MM.1S (cell line): Measurements from ENCODE around the gene HIPK1.

Experiments used
- DNase-seq: peaks from one replicate; pipeline ENCODE4 v3.0.0-alpha.2; 2015
- H2AFZ ChIP-seq: fragments of 300-600 bp; sonication (generic); 2 replicates; pipeline ENCODE4 v1.6.0; 2016; ENCODE audit warnings: antibody characterized with exemption, low read length
- H3F3A ChIP-seq: fragments of 300-600 bp; sonication (generic); 2 replicates; pipeline ENCODE4 v1.6.1; 2016; ENCODE audit warnings: mild to moderate bottlenecking, antibody characterized with exemption, low read length, moderate library complexity, mixed read lengths; ENCODE audit not compliant: insufficient read depth
- H3K27ac ChIP-seq: fragments of 300-600 bp; sonication (generic); 2 replicates; pipeline ENCODE4 v1.5.1; 2016; ENCODE audit warnings: mild to moderate bottlenecking, low read length
- H3K27me3 ChIP-seq: fragments of 300-600 bp; sonication (generic); replicated peaks from 2 replicates; pipeline ENCODE4 v1.6.0; 2016; ENCODE audit warnings: low read length; ENCODE audit not compliant: insufficient read depth
- H3K36me3 ChIP-seq: fragments of 300-600 bp; sonication (generic); replicated peaks from 2 replicates; pipeline ENCODE4 v1.6.1; 2016; ENCODE audit warnings: mild to moderate bottlenecking, low read length, mixed read lengths; ENCODE audit not compliant: insufficient read depth
- H3K4me1 ChIP-seq: fragments of 300-600 bp; sonication (generic); 2 replicates; pipeline ENCODE4 v1.6.1; 2016; ENCODE audit warnings: low read length, mixed read lengths
- H3K4me2 ChIP-seq: fragments of 300-600 bp; sonication (generic); 2 replicates; pipeline ENCODE4 v1.6.0; 2016; ENCODE audit warnings: low read depth, low read length
- H3K4me3 ChIP-seq: fragments of 300-600 bp; sonication (generic); 2 replicates; pipeline ENCODE4 v1.5.1; 2016; ENCODE audit warnings: low read length, mixed read lengths
- H3K79me2 ChIP-seq: fragments of 300-600 bp; sonication (generic); 2 replicates; pipeline ENCODE4 v1.6.1; 2016; ENCODE audit warnings: mixed run types, low read length, mixed read lengths
- H3K9ac ChIP-seq: fragments of 300-600 bp; sonication (generic); 2 replicates; pipeline ENCODE4 v1.6.1; 2016; ENCODE audit warnings: low read length, mixed read lengths
- H3K9me2 ChIP-seq: fragments of 300-600 bp; sonication (generic); replicated peaks from 2 replicates; pipeline ENCODE4 v1.6.1; 2016; ENCODE audit warnings: mild to moderate bottlenecking, low read length, mixed read lengths; ENCODE audit not compliant: insufficient read depth
- H3K9me3 ChIP-seq: fragments of 300-600 bp; sonication (generic); replicated peaks from 2 replicates; pipeline ENCODE4 v1.6.1; 2016; ENCODE audit warnings: mild to moderate bottlenecking, low read length, mixed read lengths; ENCODE audit not compliant: insufficient read depth
- H4K20me1 ChIP-seq: fragments of 300-600 bp; sonication (generic); 2 replicates; pipeline ENCODE4 v1.6.1; 2016; ENCODE audit warnings: mild to moderate bottlenecking, low read length, moderate library complexity, mixed read lengths; ENCODE audit not compliant: insufficient read depth
- EZH2 ChIP-seq: fragments of 300-600 bp; sonication (generic); optimal IDR thresholded peaks from 2 replicates; pipeline ENCODE3; 2017; ENCODE audit warnings: low read depth, mild to moderate bottlenecking, antibody characterized with exemption, low read length, mixed read lengths
- EZH2phosphoT487 ChIP-seq: fragments of 300-600 bp; sonication (generic); IDR thresholded peaks from 2 replicates; pipeline ENCODE4 v1.6.1; 2018; ENCODE audit warnings: antibody characterized with exemption, low read length
- TF ChIP-seq, protein P1 (sequence below): fragments of 300-600 bp; sonication (generic); IDR thresholded peaks from 2 replicates; pipeline ENCODE4 v1.5.1; 2016; ENCODE audit warnings: antibody characterized with exemption, low read length, mixed read lengths

Gene HIPK1

DNA sequence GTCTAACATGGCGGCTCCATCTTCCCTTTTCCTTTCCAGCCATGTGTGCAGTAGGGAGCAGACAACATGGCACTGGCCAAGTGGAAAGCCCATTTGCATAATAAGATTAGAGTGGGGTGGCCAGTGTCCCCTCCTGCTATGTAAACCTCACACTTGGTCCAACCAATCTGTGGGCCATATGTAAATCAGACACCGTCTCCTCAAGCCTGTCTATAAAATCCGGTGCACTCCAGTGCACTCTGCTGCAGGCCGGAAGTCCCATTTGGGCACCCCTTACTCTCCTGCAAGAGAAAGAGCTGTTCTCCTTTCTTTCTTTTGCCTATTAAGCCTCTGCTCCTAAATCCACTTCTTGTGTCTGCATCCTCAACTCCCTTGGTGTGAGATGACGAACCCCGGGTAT is 94.3 kb downstream of the HIPK1 start:
- Histone ChIP-seq H3K9me2 (no peaks in the 10 kb centered on the region), H3K79me2 (no peaks in the 10 kb centered on the region), H3K9me3 (no peaks in the 10 kb centered on the region), H3K4me1 (no peaks in the 10 kb centered on the region), H3K4me2 (no peak overlapping the region), H3F3A (no peaks in the 10 kb centered on the region), H3K27ac (no peak overlapping the region), H3K4me3 (no peak overlapping the region), H2AFZ (no peak overlapping the region), H3K9ac (no peak overlapping the region), H4K20me1 (no peaks in the 10 kb centered on the region), H3K27me3 (no peaks in the 10 kb centered on the region), H3K36me3 (no peaks in the 10 kb centered on the region)
- TF ChIP-seq EZH2 (no peak), EZH2phosphoT487 (no peak)
- TF ChIP-seq, protein P1, sequence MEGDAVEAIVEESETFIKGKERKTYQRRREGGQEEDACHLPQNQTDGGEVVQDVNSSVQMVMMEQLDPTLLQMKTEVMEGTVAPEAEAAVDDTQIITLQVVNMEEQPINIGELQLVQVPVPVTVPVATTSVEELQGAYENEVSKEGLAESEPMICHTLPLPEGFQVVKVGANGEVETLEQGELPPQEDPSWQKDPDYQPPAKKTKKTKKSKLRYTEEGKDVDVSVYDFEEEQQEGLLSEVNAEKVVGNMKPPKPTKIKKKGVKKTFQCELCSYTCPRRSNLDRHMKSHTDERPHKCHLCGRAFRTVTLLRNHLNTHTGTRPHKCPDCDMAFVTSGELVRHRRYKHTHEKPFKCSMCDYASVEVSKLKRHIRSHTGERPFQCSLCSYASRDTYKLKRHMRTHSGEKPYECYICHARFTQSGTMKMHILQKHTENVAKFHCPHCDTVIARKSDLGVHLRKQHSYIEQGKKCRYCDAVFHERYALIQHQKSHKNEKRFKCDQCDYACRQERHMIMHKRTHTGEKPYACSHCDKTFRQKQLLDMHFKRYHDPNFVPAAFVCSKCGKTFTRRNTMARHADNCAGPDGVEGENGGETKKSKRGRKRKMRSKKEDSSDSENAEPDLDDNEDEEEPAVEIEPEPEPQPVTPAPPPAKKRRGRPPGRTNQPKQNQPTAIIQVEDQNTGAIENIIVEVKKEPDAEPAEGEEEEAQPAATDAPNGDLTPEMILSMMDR, result no peak
- DNase-seq, result no peak

DNA sequence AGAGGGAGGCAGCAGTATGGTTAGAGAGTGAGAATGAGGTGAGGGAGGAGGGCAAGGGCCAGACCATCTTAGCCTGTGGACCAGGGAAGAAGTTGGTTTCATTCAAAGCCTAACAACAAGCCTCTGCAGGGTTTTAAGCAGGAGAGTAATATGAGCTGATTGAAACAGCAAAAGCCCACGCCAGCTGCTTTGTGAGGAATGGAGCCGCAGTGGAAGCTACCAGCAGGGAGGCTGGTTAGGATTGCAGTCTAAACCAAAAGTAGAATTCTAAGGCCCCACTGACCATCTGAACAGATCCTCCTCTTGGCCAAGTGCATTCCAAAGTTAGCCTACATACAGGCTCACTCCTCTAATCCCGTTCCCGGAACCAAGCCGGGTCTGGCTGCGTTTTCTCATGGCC is 94.9 kb downstream of the HIPK1 start:
- Histone ChIP-seq H3K27me3 (no peaks in the 10 kb centered on the region), H3F3A (no peaks in the 10 kb centered on the region), H3K4me1 (no peaks in the 10 kb centered on the region), H3K36me3 (no peaks in the 10 kb centered on the region), H3K27ac (no peak overlapping the region), H2AFZ (no peak overlapping the region), H4K20me1 (no peaks in the 10 kb centered on the region), H3K9me2 (no peaks in the 10 kb centered on the region), H3K4me3 (no peak overlapping the region), H3K9ac (no peak overlapping the region), H3K4me2 (no peak overlapping the region), H3K79me2 (no peaks in the 10 kb centered on the region), H3K9me3 (no peaks in the 10 kb centered on the region)
- TF ChIP-seq, protein P1, result no peak
- no peak for TF ChIP-seq EZH2
- TF ChIP-seq EZH2phosphoT487, result no peak
- no peak for DNase-seq

DNA sequence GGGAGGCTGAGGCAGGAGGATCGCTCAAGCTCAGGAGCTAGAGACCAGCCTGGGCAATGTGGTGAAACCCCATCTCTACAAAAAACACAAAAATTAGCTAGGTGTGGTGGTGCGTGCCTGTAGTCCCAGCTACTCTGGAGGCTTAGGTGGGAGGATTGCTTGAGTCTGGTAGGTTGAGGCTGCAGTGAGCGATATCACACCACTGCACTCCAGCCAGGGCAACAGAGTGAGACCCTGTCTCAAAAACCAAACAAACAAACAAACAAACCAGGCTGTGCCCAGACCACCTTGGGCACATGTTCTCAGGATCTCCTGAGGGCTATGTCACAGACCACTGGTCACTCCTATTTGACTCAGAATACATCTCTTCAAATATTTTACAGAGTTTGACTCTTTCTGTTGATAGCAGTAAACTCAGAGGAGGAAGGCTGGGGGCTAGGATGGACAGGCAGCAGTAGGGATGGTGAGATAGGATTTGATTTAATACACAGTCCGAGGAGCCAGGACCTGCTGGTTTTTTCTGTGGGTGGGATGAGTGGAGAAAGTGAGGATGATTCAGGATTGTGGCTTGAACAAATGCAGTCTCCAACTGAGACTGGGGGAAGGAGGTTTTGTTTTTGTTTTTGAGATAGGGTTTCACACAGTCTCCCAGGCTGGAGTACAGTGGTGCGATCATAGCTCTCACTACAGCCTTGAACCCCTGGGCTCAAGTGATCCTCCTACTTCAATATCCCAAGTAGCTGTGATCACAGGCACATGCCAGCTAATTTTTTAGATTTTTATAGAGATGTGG is 96.7 kb downstream of the HIPK1 start:
- Histone ChIP-seq H3K9me3 (no peaks in the 10 kb centered on the region), H3K27me3 (no peaks in the 10 kb centered on the region), H3K4me2 (no peak overlapping the region), H3K36me3 (no peaks in the 10 kb centered on the region), H3F3A (no peaks in the 10 kb centered on the region), H3K79me2 (no peaks in the 10 kb centered on the region), H3K9ac (no peak overlapping the region), H3K27ac (no peak overlapping the region), H4K20me1 (no peaks in the 10 kb centered on the region), H3K4me3 (no peak overlapping the region), H3K4me1 (no peaks in the 10 kb centered on the region), H2AFZ (no peak overlapping the region), H3K9me2 (no peaks in the 10 kb centered on the region)
- TF ChIP-seq EZH2 (no peak), EZH2phosphoT487 (no peak)
- TF ChIP-seq, protein P1, result no peak
- DNase-seq, result no peak
